WTC11 (cell line): ENCODE results near the gene DDX20. TPM values are rescaled to one million over a fixed set of nuclear protein-coding genes. Genes with fewer than 3 reads are reported as not detected.

ENCODE experiments used
- ATAC-seq: fragments of 200-7000 bp; cut with Tn5 transposase; 2 replicates; pipeline ENCODE4 v1.10.0; 2021; ENCODE audit warnings: mild to moderate bottlenecking, moderate library complexity
- CTCF ChIA-PET: fragments of 300-600 bp; sonication (Branson Sonifier 250); formaldehyde crosslinking; loops from one replicate; lab custom pipeline; 2021; ENCODE audit warnings: antibody characterized with exemption; lab: Charles Lee
- POLR2A ChIA-PET: fragments of 350-600 bp; sonication (Branson Sonifier 250); formaldehyde crosslinking; loops from one replicate; lab custom pipeline; 2021; ENCODE audit warnings: antibody characterized with exemption; lab: Charles Lee
- DNase-seq: peaks from one replicate; pipeline ENCODE4 v3.0.0; 2021; ENCODE audit warnings: low spot score
- H3K27ac Mint-ChIP-seq: 2 replicates; pipeline ENCODE4 v1.8.0; 2021; ENCODE audit warnings: mixed read lengths
- H3K27me3 Mint-ChIP-seq: 2 replicates; pipeline ENCODE4 v1.8.0; 2021; ENCODE audit warnings: low read depth, mild to moderate bottlenecking, moderate library complexity, mixed read lengths
- H3K36me3 Mint-ChIP-seq: 2 replicates; pipeline ENCODE4 v1.8.0; 2021; ENCODE audit warnings: mixed read lengths
- H3K4me1 Mint-ChIP-seq: 2 replicates; pipeline ENCODE4 v1.8.0; 2022; ENCODE audit warnings: mixed read lengths
- H3K4me3 Mint-ChIP-seq: 2 replicates; pipeline ENCODE4 v1.8.0; 2021; ENCODE audit warnings: mild to moderate bottlenecking, moderate library complexity, mixed read lengths
- H3K9me3 Mint-ChIP-seq: 2 replicates; pipeline ENCODE4 v1.8.0; 2021; ENCODE audit warnings: mixed read lengths
- AFF4 ChIP-seq: sonication (generic); formaldehyde crosslinking; IDR thresholded peaks from 2 replicates; pipeline ENCODE4 v1.8.1; 2023; ENCODE audit warnings: mild to moderate bottlenecking, missing genetic modification reagents, borderline replicate concordance
- ATF3 ChIP-seq: sonication (generic); formaldehyde crosslinking; conservative IDR thresholded peaks from 2 replicates; pipeline ENCODE4 v1.8.1; 2022; ENCODE audit warnings: mild to moderate bottlenecking, missing genetic modification reagents
- CDX4 ChIP-seq: fragments of 250-450 bp; sonication (Bioruptor Pico); IDR thresholded peaks from 2 replicates; pipeline ENCODE4 v1.9.0; 2021; ENCODE audit warnings: moderate library complexity, mild to moderate bottlenecking, inconsistent platforms, borderline replicate concordance
- CREM ChIP-seq: sonication (generic); formaldehyde crosslinking; IDR thresholded peaks from 2 replicates; pipeline ENCODE4 v1.8.1; 2022; ENCODE audit warnings: mild to moderate bottlenecking, missing genetic modification reagents, moderate library complexity
- EMX1 ChIP-seq: fragments of 250-450 bp; sonication (Bioruptor Pico); IDR thresholded peaks from 2 replicates; pipeline ENCODE4 v1.8.0; 2021; ENCODE audit warnings: mild to moderate bottlenecking
- ERG ChIP-seq: fragments of 250-450 bp; sonication (Bioruptor Pico); IDR thresholded peaks from 2 replicates; pipeline ENCODE4 v1.8.0; 2021; ENCODE audit warnings: mild to moderate bottlenecking
- FOXP4 ChIP-seq: sonication (generic); formaldehyde crosslinking; IDR thresholded peaks from 2 replicates; pipeline ENCODE4 v1.8.0; 2022; ENCODE audit warnings: mild to moderate bottlenecking, missing genetic modification reagents
- MAX ChIP-seq: sonication (generic); formaldehyde crosslinking; IDR thresholded peaks from 2 replicates; pipeline ENCODE4 v1.8.0; 2022; ENCODE audit warnings: mild to moderate bottlenecking, missing genetic modification reagents
- MYBL2 ChIP-seq: sonication (generic); formaldehyde crosslinking; IDR thresholded peaks from 2 replicates; pipeline ENCODE4 v1.8.1; 2023; ENCODE audit warnings: mild to moderate bottlenecking, moderate library complexity, missing genetic modification reagents
- NR1H2 ChIP-seq: sonication (generic); formaldehyde crosslinking; IDR thresholded peaks from 2 replicates; pipeline ENCODE4 v1.9.0; 2021; ENCODE audit warnings: mild to moderate bottlenecking, moderate library complexity, missing genetic modification reagents
- OVOL2 ChIP-seq: fragments of 250-450 bp; sonication (Bioruptor Pico); IDR thresholded peaks from 2 replicates; pipeline ENCODE4 v1.9.0; 2021; ENCODE audit warnings: mild to moderate bottlenecking, borderline replicate concordance
- RELA ChIP-seq: sonication (generic); formaldehyde crosslinking; IDR thresholded peaks from 2 replicates; pipeline ENCODE4 v1.8.1; 2022; ENCODE audit warnings: missing genetic modification reagents, mild to moderate bottlenecking, borderline replicate concordance
- SMAD3 ChIP-seq: sonication (generic); formaldehyde crosslinking; IDR thresholded peaks from 2 replicates; pipeline ENCODE4 v1.8.0; 2022; ENCODE audit warnings: missing genetic modification reagents, mild to moderate bottlenecking, borderline replicate concordance
- TEAD4 ChIP-seq: sonication (generic); formaldehyde crosslinking; IDR thresholded peaks from 2 replicates; pipeline ENCODE4 v1.8.0; 2022; ENCODE audit warnings: mild to moderate bottlenecking, missing genetic modification reagents
- USF1 ChIP-seq: sonication (generic); formaldehyde crosslinking; IDR thresholded peaks from 2 replicates; pipeline ENCODE4 v1.8.0; 2022; ENCODE audit warnings: mild to moderate bottlenecking, missing genetic modification reagents
- USF2 ChIP-seq: sonication (generic); formaldehyde crosslinking; IDR thresholded peaks from 2 replicates; pipeline ENCODE4 v1.8.1; 2023; ENCODE audit warnings: mild to moderate bottlenecking, missing genetic modification reagents, moderate library complexity
- ZMAT4 ChIP-seq: fragments of 250-450 bp; sonication (Bioruptor Pico); IDR thresholded peaks from 2 replicates; pipeline ENCODE4 v1.9.0; 2021; ENCODE audit warnings: mild to moderate bottlenecking
- ZNF138 ChIP-seq: sonication (generic); formaldehyde crosslinking; conservative IDR thresholded peaks from 2 replicates; pipeline ENCODE4 v1.8.1; 2022; ENCODE audit warnings: mild to moderate bottlenecking, moderate library complexity, missing genetic modification reagents
- ZNF232 ChIP-seq: sonication (generic); formaldehyde crosslinking; IDR thresholded peaks from 2 replicates; pipeline ENCODE4 v1.8.0; 2022; ENCODE audit warnings: mild to moderate bottlenecking, missing genetic modification reagents
- ZNF671 ChIP-seq: fragments of 250-450 bp; sonication (Bioruptor Pico); IDR thresholded peaks from 2 replicates; pipeline ENCODE4 v1.8.0; 2021; ENCODE audit warnings: mild to moderate bottlenecking
- total RNA-seq: library from RNA; stranded (reverse); gene quantifications from 3 replicates; pipeline ENCODE4 v1.2.3, GENCODE V29; 2021

Gene DDX20
- total RNA-seq, 1 experiment from 2014 or later = 19.3 TPM

- no peaks in the 10 kb centered on the region for H3K36me3 Mint-ChIP-seq
- DNase-seq = no peak
- ChIA-PET POLR2A (interaction anchor here (1.0 kb wide), 1 partner anchor 13 kb away, joined by 3 read pairs; no protein-coding TSS in a partner anchor), CTCF (interaction anchor here (1.4 to 3.7 kb wide), 3 partner anchors 17 to 269 kb away, joined by 4 to 29 read pairs (median 5); no protein-coding TSS in a partner anchor)
- H3K27ac Mint-ChIP-seq = no peak overlapping the region
- peaks cover 35% of the 10 kb centered on the region for H3K4me1 Mint-ChIP-seq
- no peaks in the 10 kb centered on the region for H3K9me3 Mint-ChIP-seq
- peaks cover 7% of the 10 kb centered on the region for H3K27me3 Mint-ChIP-seq
- ATAC-seq = no peak
- no peak for TF ChIP-seq FOXP4 (CRISPR knock-in tag)
- TF ChIP-seq MYBL2 (CRISPR knock-in tag) = no peak
- TF ChIP-seq ZNF232 (CRISPR knock-in tag) = no peak
- no peak for TF ChIP-seq AFF4 (CRISPR knock-in tag)
- TF ChIP-seq ERG = no peak
- TF ChIP-seq ZMAT4 (CRISPR knock-in tag) = no peak
- H3K4me3 Mint-ChIP-seq = no peak overlapping the region
Measured at GRCh38 chr1:111750856-111751255, 4.8 kb upstream of the DDX20 start.

- no peak for TF ChIP-seq MAX (CRISPR knock-in tag)
- ChIA-PET POLR2A (no interaction called here), CTCF (interaction anchor here (0.7 to 3.7 kb wide), 6 partner anchors 13 to 270 kb away, joined by 3 to 29 read pairs (median 3); partner anchors contain the start of gene INKA2)
- Mint-ChIP-seq H3K9me3 (no peaks in the 10 kb centered on the region), H3K27ac (no peak overlapping the region), H3K27me3 (peaks cover 7% of the 10 kb centered on the region), H3K36me3 (no peaks in the 10 kb centered on the region), H3K4me3 (no peak overlapping the region), H3K4me1 (peaks cover 38% of the 10 kb centered on the region)
- ATAC-seq (no peak), DNase-seq (no peak)
Measured at GRCh38 chr1:111751906-111752575, 3.7 kb upstream of the DDX20 start.

- peaks cover 22% of the 10 kb centered on the region for H3K4me1 Mint-ChIP-seq
- H3K9me3 Mint-ChIP-seq = no peaks in the 10 kb centered on the region
- peak overlapping the region; percentile 99 for H3K27ac Mint-ChIP-seq
- no peak for DNase-seq
- peaks cover 12% of the 10 kb centered on the region for H3K36me3 Mint-ChIP-seq
- POLR2A ChIA-PET = interaction anchor here (0.6 to 1.9 kb wide), 5 partner anchors 16 to 247 kb away, joined by 4 to 7 read pairs (median 6); partner anchors contain the start of gene INKA2
- H3K4me3 Mint-ChIP-seq = peak overlapping the region; percentile 97
- peaks cover 7% of the 10 kb centered on the region for H3K27me3 Mint-ChIP-seq
- CTCF ChIA-PET = interaction anchor here (0.9 to 2.9 kb wide), 8 partner anchors 11 to 273 kb away, joined by 3 to 16 read pairs (median 4); partner anchors contain the start of gene INKA2
- ATAC-seq = peak; percentile 19
- no peak for TF ChIP-seq ATF3 (CRISPR knock-in tag)
- no peak for TF ChIP-seq SMAD3 (CRISPR knock-in tag)
- TF ChIP-seq RELA (CRISPR knock-in tag) = no peak
- TF ChIP-seq OVOL2 (CRISPR knock-in tag) = no peak
- no peak for TF ChIP-seq ZNF138
- TF ChIP-seq USF1 (CRISPR knock-in tag) = no peak
- no peak for TF ChIP-seq CREM
- no peak for TF ChIP-seq EMX1 (CRISPR knock-in tag)
- TF ChIP-seq TEAD4 (CRISPR knock-in tag) = no peak
- no peak for TF ChIP-seq USF2 (CRISPR knock-in tag)
- no peak for TF ChIP-seq CDX4
- TF ChIP-seq ZNF671 (CRISPR knock-in tag) = no peak
- TF ChIP-seq NR1H2 (CRISPR knock-in tag) = no peak
Measured at GRCh38 chr1:111754984-111755330, 744 bp upstream of the DDX20 start.
